Muscle layer of colon (tissue), 2 donors: Measurements from ENCODE around the gene LRMDA.
A peak's percentile ranks its signal among the peaks of the same experiment; 100 is the strongest.

Experiments
- H3K27ac ChIP-seq: one replicate; pipeline ENCODE4 v1.7.0; 2013; ENCODE audit warnings: low read depth, mild to moderate bottlenecking, low read length, moderate library complexity
- H3K27me3 ChIP-seq, 2 donors: one replicate each; pipeline ENCODE4 v1.7.0; 2013; ENCODE audit warnings: low read length in 2 of 2, mild to moderate bottlenecking in 2 of 2; ENCODE audit not compliant: insufficient read depth in 2 of 2, control insufficient read depth in 1 of 2
- H3K36me3 ChIP-seq: one replicate; pipeline ENCODE4 v1.7.0; 2013; ENCODE audit warnings: mild to moderate bottlenecking, low read length; ENCODE audit not compliant: insufficient read depth
- H3K4me1 ChIP-seq: one replicate; pipeline ENCODE4 v1.7.0; 2013; ENCODE audit warnings: mild to moderate bottlenecking, low read length; ENCODE audit not compliant: insufficient read depth
- H3K4me3 ChIP-seq, 2 donors: one replicate each; pipeline ENCODE4 v1.7.0; 2013; ENCODE audit warnings: low read length in 2 of 2, low read depth in 1 of 2, mild to moderate bottlenecking in 1 of 2, moderate library complexity in 1 of 2
- H3K9ac ChIP-seq: one replicate; pipeline ENCODE4 v1.7.0; 2013; ENCODE audit warnings: low read length
- H3K9me3 ChIP-seq: one replicate; pipeline ENCODE4 v1.7.0; 2013; ENCODE audit warnings: mild to moderate bottlenecking, low read length
- donor health status: abdominal sarcoma.
- donor health status: Adenocarcinoma of cecum.

Gene LRMDA

GRCh38 chr10:75657351-75657750 is 225.9 kb downstream of the LRMDA start:
- Histone ChIP-seq H3K4me3 (no peak overlapping the region), H3K27me3 (no peaks in the 10 kb centered on the region), H3K27ac (no peak overlapping the region), H3K36me3 (no peaks in the 10 kb centered on the region), H3K4me1 (peaks cover 30% of the 10 kb centered on the region), H3K9me3 (no peaks in the 10 kb centered on the region), H3K9ac (no peak overlapping the region)

- no peak overlapping the region for H3K4me3 ChIP-seq
- H3K4me1 ChIP-seq, result peaks cover 37% of the 10 kb centered on the region
- no peaks in the 10 kb centered on the region for H3K9me3 ChIP-seq
- H3K36me3 ChIP-seq, result no peaks in the 10 kb centered on the region
- no peak overlapping the region for H3K9ac ChIP-seq
- no peaks in the 10 kb centered on the region for H3K27me3 ChIP-seq
- no peak overlapping the region for H3K27ac ChIP-seq
Observed at GRCh38 chr10:75658036-75658435, 226.6 kb downstream of the LRMDA start.

GRCh38 chr10:75658496-75658895 is 227.1 kb downstream of the LRMDA start:
- Histone ChIP-seq H3K9ac (no peak overlapping the region), H3K9me3 (no peaks in the 10 kb centered on the region), H3K27me3 (no peaks in the 10 kb centered on the region), H3K27ac (no peak overlapping the region), H3K36me3 (no peaks in the 10 kb centered on the region), H3K4me1 (peaks cover 42% of the 10 kb centered on the region), H3K4me3 (no peak overlapping the region)

- no peaks in the 10 kb centered on the region for H3K27me3 ChIP-seq
- H3K9ac ChIP-seq, result no peak overlapping the region
- H3K9me3 ChIP-seq, result no peaks in the 10 kb centered on the region
- H3K36me3 ChIP-seq, result no peaks in the 10 kb centered on the region
- H3K4me3 ChIP-seq, result no peak overlapping the region
- peaks cover 45% of the 10 kb centered on the region for H3K4me1 ChIP-seq
- H3K27ac ChIP-seq, result no peak overlapping the region
Observed at GRCh38 chr10:75658915-75659314, 227.5 kb downstream of the LRMDA start.

GRCh38 chr10:75660823-75661222 is 229.4 kb downstream of the LRMDA start:
- H3K36me3 ChIP-seq, result no peaks in the 10 kb centered on the region
- H3K4me1 ChIP-seq, result peaks cover 35% of the 10 kb centered on the region
- H3K27me3 ChIP-seq, result no peaks in the 10 kb centered on the region
- H3K9ac ChIP-seq, result no peak overlapping the region
- no peak overlapping the region for H3K27ac ChIP-seq
- H3K4me3 ChIP-seq, result no peak overlapping the region
- H3K9me3 ChIP-seq, result no peaks in the 10 kb centered on the region

GRCh38 chr10:75662715-75663114 is 231.3 kb downstream of the LRMDA start:
- Histone ChIP-seq H3K27me3 (no peaks in the 10 kb centered on the region), H3K4me1 (peaks cover 33% of the 10 kb centered on the region), H3K9me3 (no peaks in the 10 kb centered on the region), H3K9ac (no peak overlapping the region), H3K4me3 (no peak overlapping the region), H3K27ac (peak overlapping the region; percentile 40), H3K36me3 (no peaks in the 10 kb centered on the region)

GRCh38 chr10:75663947-75664664 is 232.7 kb downstream of the LRMDA start:
- Histone ChIP-seq H3K4me3 (no peak overlapping the region), H3K36me3 (no peaks in the 10 kb centered on the region), H3K9me3 (no peaks in the 10 kb centered on the region), H3K9ac (no peak overlapping the region), H3K27ac (peak overlapping the region; percentile 35), H3K4me1 (peaks cover 33% of the 10 kb centered on the region), H3K27me3 (no peaks in the 10 kb centered on the region)

- no peak overlapping the region for H3K9ac ChIP-seq
- no peak overlapping the region for H3K27ac ChIP-seq
- H3K4me1 ChIP-seq, result peaks cover 33% of the 10 kb centered on the region
- H3K4me3 ChIP-seq, result no peak overlapping the region
- H3K9me3 ChIP-seq, result no peaks in the 10 kb centered on the region
- H3K36me3 ChIP-seq, result no peaks in the 10 kb centered on the region
- H3K27me3 ChIP-seq, result no peaks in the 10 kb centered on the region
Observed at GRCh38 chr10:75664968-75665367, 233.5 kb downstream of the LRMDA start.

GRCh38 chr10:75665707-75666106 is 234.3 kb downstream of the LRMDA start:
- Histone ChIP-seq H3K4me3 (no peak overlapping the region), H3K4me1 (peaks cover 33% of the 10 kb centered on the region), H3K9me3 (no peaks in the 10 kb centered on the region), H3K27ac (no peak overlapping the region), H3K27me3 (no peaks in the 10 kb centered on the region), H3K9ac (no peak overlapping the region), H3K36me3 (no peaks in the 10 kb centered on the region)

GRCh38 chr10:75672111-75672671 is 240.8 kb downstream of the LRMDA start:
- Histone ChIP-seq H3K9ac (no peak overlapping the region), H3K27me3 (no peaks in the 10 kb centered on the region), H3K27ac (no peak overlapping the region), H3K9me3 (no peaks in the 10 kb centered on the region), H3K4me3 (no peak overlapping the region), H3K36me3 (no peaks in the 10 kb centered on the region), H3K4me1 (peaks cover 6% of the 10 kb centered on the region)

- H3K9ac ChIP-seq, result no peak overlapping the region
- no peaks in the 10 kb centered on the region for H3K36me3 ChIP-seq
- no peaks in the 10 kb centered on the region for H3K27me3 ChIP-seq
- no peak overlapping the region for H3K4me3 ChIP-seq
- H3K27ac ChIP-seq, result no peak overlapping the region
- H3K9me3 ChIP-seq, result no peaks in the 10 kb centered on the region
- H3K4me1 ChIP-seq, result peaks cover 9% of the 10 kb centered on the region
Observed at GRCh38 chr10:75672842-75673241, 241.4 kb downstream of the LRMDA start.

- no peaks in the 10 kb centered on the region for H3K27me3 ChIP-seq
- peaks cover 21% of the 10 kb centered on the region for H3K4me1 ChIP-seq
- no peaks in the 10 kb centered on the region for H3K36me3 ChIP-seq
- H3K9ac ChIP-seq, result no peak overlapping the region
- H3K4me3 ChIP-seq, result no peak overlapping the region
- H3K9me3 ChIP-seq, result no peaks in the 10 kb centered on the region
- H3K27ac ChIP-seq, result no peak overlapping the region
Observed at GRCh38 chr10:75677541-75677940, 246.1 kb downstream of the LRMDA start.
